ENCODE results near the gene INPP5D. TPM values are rescaled to one million over a fixed set of nuclear protein-coding genes. Genes with fewer than 3 reads are reported as not detected.
"Not testable (repeated sequence)": the region's sequence is repeated elsewhere in the genome, so short reads cannot be mapped to it uniquely, and the experiment has no call there.

INPP5D gene
- total RNA-seq, 1 donor from 2014 or later: 30.4 TPM

DNA sequence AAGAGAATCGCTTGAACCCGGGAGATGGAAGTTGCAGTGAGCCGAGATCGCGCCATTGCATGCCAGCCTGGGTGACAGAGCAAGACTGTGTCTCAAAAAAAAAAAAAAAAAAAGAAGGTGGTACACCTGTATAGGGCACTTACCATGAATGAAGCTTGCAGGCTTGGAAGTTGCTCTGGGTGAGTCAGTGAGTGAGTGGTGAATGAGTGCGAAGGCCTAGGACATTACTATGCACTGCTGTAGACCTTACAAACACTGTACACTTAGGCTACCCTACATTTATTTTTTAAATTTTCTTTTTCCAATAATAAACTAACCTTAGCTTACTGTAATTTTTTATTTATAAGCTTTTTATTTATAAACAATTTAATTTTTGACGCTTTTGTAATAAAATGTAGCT is 113.0 kb downstream of the INPP5D start:
- no peak for DNase-seq (ENCODE audit: low spot score)

DNA sequence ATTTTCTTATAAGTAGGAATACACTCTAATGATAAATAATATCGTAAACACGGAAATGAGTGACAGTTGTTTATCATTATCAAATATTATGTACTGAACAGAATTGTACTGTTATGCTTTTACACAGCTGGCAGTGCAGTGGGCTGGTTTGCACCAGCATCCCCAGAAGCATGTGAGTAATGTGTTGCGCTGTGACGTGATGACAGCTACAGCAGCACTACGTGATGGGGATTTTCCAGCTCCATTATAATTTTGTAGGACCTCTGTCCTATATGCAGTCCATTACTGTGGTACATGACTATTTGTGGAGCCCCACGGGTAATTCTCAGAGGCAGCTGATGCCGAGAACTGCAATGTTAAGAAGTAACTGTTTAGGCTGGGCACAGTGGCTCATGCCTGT is 114.0 kb downstream of the INPP5D start:
- no peak for DNase-seq (ENCODE audit: low spot score)

DNA sequence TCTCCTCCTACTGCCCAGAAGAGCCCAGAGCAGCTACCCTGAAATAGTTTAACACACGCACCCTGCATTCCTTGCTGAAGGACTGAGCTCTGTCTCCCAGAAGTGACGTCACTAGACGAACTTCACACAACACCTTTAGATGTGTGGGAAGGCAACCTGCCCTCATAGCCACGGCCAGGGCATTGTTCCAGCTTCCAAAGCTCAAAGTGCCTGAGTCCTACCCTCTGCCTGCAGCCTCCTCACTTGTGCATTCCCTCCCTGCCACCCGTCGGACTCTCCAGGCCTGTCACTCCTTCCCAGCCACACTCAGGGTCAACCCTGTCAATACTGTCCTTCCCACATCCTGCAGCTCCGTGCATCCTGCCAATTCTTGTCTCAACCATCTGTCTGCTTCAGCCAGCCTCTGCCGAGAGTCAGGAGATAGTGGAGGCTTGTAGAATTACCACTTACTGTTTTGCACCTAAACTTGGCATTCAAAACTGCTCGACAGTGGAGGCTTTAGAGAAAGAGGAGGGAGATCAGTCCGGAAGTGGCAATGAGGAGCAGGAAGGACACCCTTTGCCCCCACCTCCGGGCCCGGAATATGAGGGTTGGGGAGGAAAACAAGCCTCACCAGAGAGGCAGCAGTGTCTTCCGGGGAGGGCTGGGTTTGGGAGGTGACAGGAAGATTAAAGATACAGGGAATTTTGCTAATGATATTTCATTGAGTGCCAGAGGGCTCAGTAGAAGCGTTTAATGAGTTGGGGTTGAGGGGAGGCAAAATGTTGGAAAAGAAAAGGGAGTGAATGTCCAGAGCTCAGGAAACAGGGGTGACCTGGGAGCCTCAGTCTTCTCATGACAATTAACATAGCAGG is 119.1 kb downstream of the INPP5D start:
- no peak for DNase-seq (ENCODE audit: low spot score)

DNA sequence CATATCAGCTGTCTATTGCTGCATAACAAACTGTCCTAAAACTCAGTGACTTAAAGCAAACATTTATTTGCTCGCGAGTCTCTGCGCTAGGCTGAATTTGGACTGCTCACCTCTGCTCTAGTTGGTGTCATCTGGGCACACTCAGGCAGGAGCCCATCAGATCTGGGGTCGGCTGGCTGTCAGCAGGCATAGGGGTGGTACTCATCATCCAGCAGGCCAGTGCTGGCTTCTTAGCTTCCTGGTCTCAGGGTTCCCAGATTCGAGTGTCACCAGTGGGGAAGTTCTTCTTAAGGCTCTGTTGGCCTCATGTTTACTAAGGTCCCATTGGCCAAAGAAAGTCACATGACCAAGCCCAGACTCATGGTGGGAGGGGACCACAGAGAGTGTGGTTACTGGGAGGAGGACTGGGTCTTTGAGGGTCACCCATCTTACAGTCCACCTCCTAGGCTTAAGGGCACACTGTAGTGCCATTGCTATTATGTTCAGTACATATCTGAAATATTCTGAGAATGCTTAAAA is 119.8 kb downstream of the INPP5D start:
- no peak for DNase-seq (ENCODE audit: low spot score)

DNA sequence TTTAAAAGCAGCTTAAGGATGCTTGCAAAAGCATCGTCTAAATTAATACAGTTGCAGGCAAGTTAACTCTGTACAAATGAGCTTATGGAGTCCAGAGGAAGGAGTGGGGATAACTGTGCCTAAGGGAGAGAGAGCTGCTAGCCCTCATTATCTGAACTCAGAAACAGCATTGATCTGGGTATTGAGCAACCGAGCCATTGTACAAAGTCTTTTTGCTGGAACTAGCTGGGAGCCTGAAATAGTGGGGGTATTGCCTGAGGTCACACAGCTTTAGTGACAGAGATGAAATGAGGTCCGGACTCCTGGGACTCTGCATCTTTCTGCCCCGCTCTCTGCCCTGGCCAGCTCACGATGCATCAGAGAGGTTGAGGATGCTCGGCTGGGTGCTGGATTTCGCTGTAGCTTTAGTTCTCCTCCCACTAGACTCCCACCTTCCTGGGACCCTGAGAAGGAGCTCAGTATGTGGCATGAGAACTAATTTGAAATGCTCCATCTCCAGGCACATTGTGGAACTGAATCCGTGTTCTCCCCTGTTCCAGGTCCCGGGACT is 123.8 kb downstream of the INPP5D start:
- DNase-seq (ENCODE audit: low spot score): no peak

DNA sequence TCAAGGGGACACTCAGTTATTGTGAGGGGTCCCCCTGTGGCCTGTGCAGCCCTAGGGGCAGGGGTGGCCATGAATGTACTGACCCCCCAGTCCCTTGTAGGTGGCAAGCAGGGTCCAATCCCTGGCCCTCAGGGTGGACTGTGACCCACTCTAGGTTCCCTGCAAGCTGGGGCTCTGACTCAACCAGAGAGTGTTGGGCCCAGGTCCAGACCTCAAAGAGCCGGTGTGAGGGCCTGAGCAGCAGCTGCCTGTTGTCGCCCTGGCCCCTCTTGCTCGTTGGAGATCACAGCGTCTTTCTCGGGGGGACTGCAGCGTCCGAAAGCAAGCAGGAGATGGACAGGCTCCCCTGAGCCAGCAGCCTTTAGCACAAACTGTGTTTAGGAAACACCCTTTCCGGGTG is 124.5 kb downstream of the INPP5D start:
- DNase-seq (ENCODE audit: low spot score): no peak

DNA sequence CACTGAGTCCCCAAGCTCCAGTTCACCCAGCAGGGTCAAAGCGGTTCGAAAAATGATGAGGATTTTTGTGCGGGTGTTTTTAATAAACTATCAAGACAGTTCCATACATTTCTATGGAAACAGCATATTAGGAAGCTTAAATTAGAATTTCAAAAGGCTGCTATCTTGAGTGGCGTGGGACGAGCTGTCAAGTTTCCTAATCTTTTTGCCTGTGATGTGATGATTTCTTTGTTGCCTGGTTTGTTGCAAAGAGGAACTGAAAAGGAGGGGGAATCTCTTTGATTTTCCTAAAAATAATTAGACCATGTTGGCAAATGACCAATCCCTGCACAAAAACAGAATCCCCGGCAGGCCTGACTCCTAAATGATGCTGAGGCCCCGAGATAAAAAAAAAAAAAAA is 125.2 kb downstream of the INPP5D start:
- no peak for DNase-seq (ENCODE audit: low spot score)

DNA sequence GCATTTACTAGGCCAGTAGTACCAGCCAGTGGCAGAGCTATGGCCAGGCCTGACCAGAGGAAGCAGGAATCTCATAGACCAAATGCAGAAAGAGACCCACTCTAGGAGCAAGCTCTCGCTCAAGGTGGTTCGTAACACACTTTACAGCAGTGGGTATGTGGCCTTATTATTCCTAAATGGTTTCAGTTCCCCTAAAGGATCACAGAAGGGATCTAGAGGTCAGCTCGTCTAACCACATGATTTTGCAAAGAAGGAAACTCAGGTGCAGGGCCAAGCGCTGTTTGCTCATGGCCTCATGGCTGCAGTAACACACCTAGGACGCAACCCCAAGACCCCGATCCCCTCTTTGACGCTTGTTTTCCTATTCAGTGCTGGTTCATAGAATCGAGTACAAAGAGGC is 125.8 kb downstream of the INPP5D start:
- no peak for DNase-seq (ENCODE audit: low spot score)

DNA sequence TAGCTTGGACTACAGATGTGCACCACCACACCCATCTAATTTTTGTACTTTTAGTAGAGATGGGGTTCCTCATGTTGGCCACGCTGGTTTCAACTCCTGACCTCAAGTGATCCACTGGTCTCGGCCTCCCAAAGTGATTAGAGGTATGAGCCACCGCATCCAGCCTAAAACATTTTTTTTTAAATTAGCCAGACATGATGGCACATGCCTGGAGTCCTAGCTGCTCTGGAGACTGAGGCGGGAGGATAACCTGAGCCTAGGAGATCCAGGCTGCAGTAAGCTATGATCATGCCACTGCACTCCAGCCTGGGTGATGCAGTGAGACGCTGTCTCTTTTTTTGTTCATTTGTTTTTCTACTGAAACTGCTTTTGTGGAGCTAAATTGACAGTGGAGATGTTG is 126.7 kb downstream of the INPP5D start:
- DNase-seq (ENCODE audit: low spot score): no peak

DNA sequence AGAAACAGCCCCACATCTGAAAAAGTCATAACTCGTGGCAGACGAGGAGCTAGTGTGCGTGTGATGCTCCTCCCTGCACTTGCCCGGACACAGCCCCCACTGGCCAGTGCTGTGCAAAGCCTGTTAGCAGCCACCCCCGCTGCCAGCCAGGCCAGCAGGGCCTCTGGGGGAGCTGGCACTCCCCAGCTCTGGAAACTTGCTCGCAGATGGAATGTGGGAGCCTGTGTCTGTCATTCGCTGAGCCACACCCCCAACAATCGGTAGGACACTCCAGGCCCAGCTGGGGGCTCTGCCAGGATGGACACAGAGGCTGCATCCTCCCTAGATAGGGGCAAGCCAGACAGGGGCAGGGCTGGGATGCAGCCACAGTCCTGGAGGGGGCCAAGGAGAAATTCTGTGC is 128.9 kb downstream of the INPP5D start:
- DNase-seq (ENCODE audit: low spot score): no peak

DNA sequence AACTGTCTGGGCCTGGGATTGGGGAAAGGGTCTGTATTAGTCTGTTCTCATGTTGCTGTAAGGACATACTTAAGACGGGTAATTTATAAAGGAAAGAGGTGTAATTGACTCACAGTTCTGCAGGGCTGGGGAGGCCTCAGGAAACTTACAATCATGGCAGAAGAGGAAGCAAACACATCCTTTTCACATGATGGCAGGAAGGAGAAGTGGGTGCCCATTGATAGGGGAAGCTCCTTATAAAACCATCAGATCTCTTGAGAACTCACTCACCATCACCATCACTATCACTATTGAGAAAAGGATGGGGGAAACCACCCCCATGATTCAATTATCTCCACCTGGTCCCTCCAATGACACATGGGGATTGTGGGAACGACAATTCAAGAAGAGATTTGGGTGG is 130.9 kb downstream of the INPP5D start:
- DNase-seq (ENCODE audit: low spot score): not testable (repeated sequence)

DNA sequence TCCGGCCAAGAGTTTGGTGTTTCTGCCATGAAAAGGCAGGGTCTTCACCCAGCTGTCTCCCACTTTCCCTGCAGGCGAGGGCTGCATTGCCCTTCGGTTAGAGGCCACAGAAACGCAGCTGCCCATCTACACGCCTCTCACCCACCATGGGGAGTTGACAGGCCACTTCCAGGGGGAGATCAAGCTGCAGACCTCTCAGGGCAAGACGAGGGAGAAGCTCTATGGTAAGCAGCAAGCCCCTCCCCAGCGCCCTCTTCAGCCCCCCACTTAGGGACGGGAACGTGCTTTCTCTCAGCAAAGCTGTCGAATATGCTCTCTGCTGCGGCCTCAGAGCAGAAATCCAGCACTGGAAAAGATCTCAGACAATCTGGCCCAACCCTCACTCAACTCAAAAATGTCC is 133.6 kb downstream of the INPP5D start:
- DNase-seq (ENCODE audit: low spot score): no peak

DNA sequence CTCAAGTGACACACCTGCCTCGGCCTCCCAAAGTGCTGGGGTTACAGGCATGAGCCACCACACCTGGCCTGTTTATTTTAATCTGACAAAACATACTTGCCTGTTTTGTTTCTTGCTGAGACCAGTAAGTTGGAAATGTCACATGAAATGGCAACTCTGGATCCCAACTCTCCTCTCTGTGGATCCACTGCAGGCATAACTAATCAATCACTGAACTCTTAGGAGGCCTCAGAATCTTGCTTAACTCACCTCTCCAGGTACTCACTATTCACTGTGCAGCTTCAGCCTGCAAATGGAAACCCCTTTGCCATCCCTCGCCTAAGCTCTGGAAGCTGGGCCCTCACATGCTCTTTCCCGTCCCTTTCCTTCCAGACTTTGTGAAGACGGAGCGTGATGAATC is 134.9 kb downstream of the INPP5D start:
- no peak for DNase-seq (ENCODE audit: low spot score)

DNA sequence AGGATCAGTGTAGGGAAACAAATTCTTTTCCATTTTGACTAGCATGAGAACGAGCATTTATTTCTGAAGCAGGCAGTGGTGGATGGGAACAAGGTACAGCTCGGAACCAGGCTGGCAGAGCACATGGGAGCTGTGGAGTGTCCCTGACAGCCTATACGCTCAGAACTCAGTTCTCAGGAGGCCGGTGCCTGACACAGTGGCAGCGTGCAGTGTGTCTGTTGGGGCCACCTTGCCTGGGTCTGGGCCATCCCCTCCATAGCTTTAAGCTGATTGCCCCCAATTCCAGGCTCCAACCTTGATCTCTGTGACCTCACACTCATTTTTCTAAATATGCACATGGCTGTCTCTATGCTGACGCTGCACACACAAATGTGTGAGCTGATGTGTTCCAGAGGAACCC is 136.9 kb downstream of the INPP5D start:
- DNase-seq (ENCODE audit: low spot score): no peak

DNA sequence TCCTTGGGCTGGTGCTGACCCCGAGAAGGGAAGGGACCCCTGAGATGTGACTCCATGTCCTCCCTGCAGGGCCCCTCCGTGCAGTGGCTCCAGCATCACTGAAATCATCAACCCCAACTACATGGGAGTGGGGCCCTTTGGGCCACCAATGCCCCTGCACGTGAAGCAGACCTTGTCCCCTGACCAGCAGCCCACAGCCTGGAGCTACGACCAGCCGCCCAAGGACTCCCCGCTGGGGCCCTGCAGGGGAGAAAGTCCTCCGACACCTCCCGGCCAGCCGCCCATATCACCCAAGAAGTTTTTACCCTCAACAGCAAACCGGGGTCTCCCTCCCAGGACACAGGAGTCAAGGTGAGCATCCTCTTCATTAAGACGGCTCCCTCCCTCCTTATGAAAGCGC is 137.9 kb downstream of the INPP5D start:
- no peak for DNase-seq (ENCODE audit: low spot score)

DNA sequence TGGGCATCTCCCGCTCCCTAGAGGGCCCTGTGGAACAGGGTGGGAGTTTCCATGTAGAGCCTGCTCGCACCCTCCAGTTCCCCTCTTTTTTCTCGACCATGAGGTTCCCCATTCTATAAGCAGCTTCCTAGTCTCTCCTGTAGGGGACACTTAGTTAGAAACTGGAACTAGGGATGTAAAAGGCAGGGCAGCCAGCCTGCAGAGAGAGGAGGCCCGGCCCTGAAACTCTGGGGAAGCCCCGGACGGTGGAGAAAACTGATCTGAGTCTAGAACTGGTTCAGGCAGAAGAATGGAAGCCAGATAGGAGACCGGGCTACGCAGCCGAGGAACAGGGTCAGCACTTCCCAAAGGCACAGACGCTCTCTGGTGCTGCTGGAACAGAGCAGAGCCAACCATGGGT is 139.7 kb downstream of the INPP5D start:
- no peak for DNase-seq (ENCODE audit: low spot score)

DNA sequence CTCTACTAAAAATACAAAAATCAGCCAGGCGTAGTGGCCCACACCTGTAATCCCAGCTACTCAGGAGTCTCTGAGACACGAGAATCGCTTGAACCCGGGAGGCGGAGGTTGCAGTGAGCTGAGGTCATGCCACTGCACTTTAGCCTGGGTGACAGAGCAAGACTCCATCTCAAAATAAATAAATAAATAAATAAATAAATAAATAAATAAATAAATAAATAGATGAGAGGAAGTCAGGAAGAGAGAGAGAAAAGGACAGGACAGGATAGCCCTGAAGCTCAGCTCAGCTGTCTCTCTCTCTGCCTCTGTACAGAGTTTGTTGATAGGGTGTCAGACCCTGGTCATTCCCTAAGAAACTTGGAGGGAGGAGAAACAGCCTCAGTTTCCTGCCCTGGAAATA is 140.6 kb downstream of the INPP5D start:
- not testable (repeated sequence) for DNase-seq (ENCODE audit: low spot score)

DNA sequence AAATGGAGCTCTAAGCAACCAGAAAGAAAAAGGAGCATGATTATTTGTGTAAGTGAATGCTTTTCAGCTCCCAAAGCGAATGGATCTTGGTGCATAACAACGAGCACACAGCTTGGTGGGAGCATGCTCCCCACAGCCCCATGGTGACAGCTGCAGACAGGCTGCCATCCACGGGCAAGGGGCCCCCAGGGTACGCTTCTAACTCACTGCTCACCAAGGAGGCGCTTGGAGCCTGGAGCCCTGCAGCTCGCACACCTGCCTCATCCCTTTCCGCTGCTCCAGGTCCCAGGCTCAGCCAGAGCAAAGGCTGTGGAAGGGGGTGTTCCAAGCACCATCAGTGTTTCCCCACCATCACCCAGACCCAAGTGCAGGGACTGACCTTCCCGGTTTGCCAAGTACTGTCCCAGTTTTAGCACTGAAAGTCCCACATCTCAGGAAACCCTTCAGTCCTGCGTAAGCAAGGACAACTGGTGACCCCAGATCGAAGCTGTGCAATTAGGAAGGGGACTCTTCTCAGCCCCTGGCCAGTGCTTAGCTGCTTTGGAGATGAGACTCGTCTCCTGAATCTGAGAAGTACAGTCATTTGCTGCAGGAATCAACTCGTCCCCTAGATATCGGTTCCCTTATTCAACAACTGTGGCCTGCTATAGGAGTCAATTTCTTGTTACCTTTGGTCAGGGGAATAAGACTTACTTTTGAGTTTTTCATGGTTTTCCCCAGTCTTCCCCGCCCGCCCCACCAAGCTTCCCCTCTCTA is 141.3 kb downstream of the INPP5D start:
- no peak for DNase-seq (ENCODE audit: low spot score)

DNA sequence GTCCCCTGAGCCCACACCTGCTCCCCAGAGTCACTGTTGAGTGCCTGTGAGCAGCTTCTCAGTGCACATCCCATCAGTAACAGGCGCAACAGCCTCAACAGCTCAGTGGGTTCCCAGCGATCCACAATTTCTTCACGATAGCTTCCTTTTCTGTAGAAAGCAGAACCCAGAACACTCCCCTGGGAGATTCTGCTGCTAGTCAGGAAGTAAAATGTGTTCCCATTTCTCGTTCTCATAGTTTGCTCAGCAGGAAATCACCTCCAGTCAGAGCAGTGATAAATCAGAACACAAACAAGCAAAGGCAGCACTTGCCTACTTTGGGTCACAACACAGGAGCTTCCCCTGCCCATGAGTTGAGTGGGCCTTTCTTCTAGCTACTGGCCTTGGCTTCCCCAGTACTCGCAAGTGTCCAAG is 142.4 kb downstream of the INPP5D start:
- no peak for DNase-seq (ENCODE audit: low spot score)

DNA sequence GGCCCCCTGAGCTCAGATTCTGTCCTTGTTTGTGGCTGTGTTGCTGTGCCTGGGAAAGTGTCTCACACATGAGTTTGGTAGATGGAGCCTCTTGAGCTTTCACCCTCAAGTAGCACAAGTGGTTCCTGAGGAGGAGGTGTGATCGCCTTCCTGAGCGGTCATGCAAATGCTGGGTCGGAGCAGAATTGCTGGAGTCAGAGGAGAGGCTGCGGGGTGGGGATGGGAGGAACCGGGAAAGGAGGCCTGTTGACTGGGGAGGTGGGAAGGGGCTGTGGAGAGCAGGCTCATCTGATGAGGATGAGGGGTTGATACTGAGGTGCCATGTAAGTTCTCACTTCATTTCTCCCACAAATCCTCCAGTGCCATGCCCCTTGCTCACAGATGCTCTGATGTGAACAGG is 142.9 kb downstream of the INPP5D start:
- no peak for DNase-seq (ENCODE audit: low spot score)

DNA sequence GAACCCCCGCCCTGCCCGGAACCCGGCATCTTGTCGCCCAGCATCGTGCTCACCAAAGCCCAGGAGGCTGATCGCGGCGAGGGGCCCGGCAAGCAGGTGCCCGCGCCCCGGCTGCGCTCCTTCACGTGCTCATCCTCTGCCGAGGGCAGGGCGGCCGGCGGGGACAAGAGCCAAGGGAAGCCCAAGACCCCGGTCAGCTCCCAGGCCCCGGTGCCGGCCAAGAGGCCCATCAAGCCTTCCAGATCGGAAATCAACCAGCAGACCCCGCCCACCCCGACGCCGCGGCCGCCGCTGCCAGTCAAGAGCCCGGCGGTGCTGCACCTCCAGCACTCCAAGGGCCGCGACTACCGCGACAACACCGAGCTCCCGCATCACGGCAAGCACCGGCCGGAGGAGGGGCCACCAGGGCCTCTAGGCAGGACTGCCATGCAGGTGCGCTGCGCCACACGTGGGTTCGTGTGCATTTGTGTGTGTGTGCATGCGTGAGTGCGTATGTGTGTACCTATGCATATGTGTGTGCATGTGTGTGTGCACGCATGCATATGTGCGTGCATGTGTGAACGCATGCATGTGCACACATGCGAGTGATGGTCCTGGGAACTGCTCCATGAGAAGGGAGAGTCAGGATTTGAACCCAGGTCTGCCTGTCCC is 144.3 kb downstream of the INPP5D start:
- DNase-seq (ENCODE audit: low spot score): no peak
